ENCODE data around the gene ANKRD6.

Gene ANKRD6

DNA sequence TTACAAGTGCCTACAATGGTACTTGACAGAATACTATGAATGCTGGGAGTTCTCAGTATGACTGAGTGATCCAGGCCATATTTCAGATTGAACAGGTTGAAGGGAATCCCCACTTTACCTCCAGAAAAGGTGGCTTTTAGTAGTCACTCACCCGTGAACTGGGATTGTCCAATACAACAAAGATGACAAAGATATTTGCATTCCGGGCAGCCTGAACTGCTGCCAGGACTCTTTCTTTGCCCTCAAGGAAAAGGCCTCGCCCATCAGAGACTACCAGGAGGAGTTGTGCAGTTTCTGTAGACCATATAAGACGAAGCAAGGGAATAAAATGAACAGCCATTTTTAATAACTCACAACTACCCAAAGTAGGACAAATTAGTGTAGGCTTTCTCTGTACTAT lies 211.9 kb downstream of the ANKRD6 start:
- H3K4me1 ChIP-seq (ENCODE audit: control insufficient read depth in 5 of 5, insufficient read depth in 5 of 5, low read length in 5 of 5) = no peaks in the 10 kb centered on the region
- H3K27ac ChIP-seq (ENCODE audit: low read depth, low read length) = no peak overlapping the region
- no peaks in the 10 kb centered on the region for H3K27me3 ChIP-seq (ENCODE audit: control insufficient read depth in 5 of 5, insufficient read depth in 4 of 5, low read length in 5 of 5)
- H3K4me3 ChIP-seq (ENCODE audit: low read depth in 1 of 5, low read length in 5 of 5) = no peak overlapping the region
- H3K36me3 ChIP-seq (ENCODE audit: control insufficient read depth in 5 of 5, insufficient read depth in 5 of 5, low read length in 5 of 5) = peaks cover 45 to 58% (median 54%) of the 10 kb centered on the region in 5 donors
- H3K9me3 ChIP-seq (ENCODE audit: control insufficient read depth in 5 of 5, low read length in 5 of 5) = no peaks in the 10 kb centered on the region
- no peak overlapping the region for H3K9ac ChIP-seq (ENCODE audit: low read length in 5 of 5)

DNA sequence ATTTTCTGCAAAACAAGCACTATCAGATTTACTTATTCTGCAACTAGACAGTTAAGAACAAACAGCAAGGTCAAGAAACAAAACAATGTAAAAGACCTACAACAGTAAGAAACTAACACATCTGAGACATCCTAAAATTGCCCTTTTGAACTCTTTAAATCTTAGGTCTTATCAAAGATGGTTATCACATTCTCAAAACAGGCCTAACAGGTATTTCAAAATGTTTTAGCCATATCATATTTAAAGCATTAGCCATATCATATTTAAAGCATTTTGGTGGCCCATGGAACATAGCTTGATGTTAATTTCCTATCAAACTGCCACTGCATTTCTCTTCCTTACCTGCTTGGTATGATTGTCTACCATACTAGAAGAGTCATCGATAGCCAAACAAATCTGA lies 216.7 kb downstream of the ANKRD6 start:
- Histone ChIP-seq H3K4me3 (ENCODE audit: low read depth in 1 of 5, low read length in 5 of 5) (no peak overlapping the region), H3K36me3 (ENCODE audit: control insufficient read depth in 5 of 5, insufficient read depth in 5 of 5, low read length in 5 of 5) (peaks cover 46 to 78% (median 72%) of the 10 kb centered on the region in 5 donors), H3K9me3 (ENCODE audit: control insufficient read depth in 5 of 5, low read length in 5 of 5) (no peaks in the 10 kb centered on the region), H3K4me1 (ENCODE audit: control insufficient read depth in 5 of 5, insufficient read depth in 5 of 5, low read length in 5 of 5) (no peaks in the 10 kb centered on the region), H3K27me3 (ENCODE audit: control insufficient read depth in 5 of 5, insufficient read depth in 4 of 5, low read length in 5 of 5) (no peaks in the 10 kb centered on the region), H3K27ac (ENCODE audit: low read depth, low read length) (no peak overlapping the region), H3K9ac (ENCODE audit: low read length in 5 of 5) (no peak overlapping the region)

GRCh38 chr6:89650579-89650978 lies 217.6 kb downstream of the ANKRD6 start:
- no peak overlapping the region for H3K27ac ChIP-seq (ENCODE audit: low read depth, low read length)
- no peak overlapping the region for H3K4me3 ChIP-seq (ENCODE audit: low read depth in 1 of 5, low read length in 5 of 5)
- no peaks in the 10 kb centered on the region for H3K9me3 ChIP-seq (ENCODE audit: control insufficient read depth in 5 of 5, low read length in 5 of 5)
- peaks cover 50 to 80% (median 76%) of the 10 kb centered on the region in 5 donors for H3K36me3 ChIP-seq (ENCODE audit: control insufficient read depth in 5 of 5, insufficient read depth in 5 of 5, low read length in 5 of 5)
- H3K27me3 ChIP-seq (ENCODE audit: control insufficient read depth in 5 of 5, insufficient read depth in 4 of 5, low read length in 5 of 5) = no peaks in the 10 kb centered on the region
- no peaks in the 10 kb centered on the region for H3K4me1 ChIP-seq (ENCODE audit: control insufficient read depth in 5 of 5, insufficient read depth in 5 of 5, low read length in 5 of 5)
- H3K9ac ChIP-seq (ENCODE audit: low read length in 5 of 5) = no peak overlapping the region

DNA sequence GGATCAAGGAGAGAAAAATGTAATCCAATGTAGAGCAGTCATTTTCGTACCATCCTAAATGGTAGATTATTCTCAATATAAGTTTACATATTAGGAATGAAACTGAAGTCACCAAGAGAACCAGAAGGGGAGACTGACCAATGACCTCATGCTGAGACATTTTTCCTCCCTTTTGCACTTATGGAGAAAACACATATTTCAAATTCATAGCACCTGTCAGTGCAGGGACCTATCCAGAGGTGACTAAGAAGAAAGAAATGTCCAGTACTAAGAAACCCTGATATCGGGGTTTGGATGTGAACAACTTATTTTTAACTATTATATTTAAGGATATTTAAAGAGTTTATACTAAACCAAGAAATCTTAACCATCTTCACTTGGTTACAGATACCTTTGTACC lies 222.2 kb downstream of the ANKRD6 start:
- H3K4me3 ChIP-seq (ENCODE audit: low read depth in 1 of 5, low read length in 5 of 5) = no peak overlapping the region
- H3K27ac ChIP-seq (ENCODE audit: low read depth, low read length) = no peak overlapping the region
- peaks cover 46 to 86% (median 81%) of the 10 kb centered on the region in 5 donors for H3K36me3 ChIP-seq (ENCODE audit: control insufficient read depth in 5 of 5, insufficient read depth in 5 of 5, low read length in 5 of 5)
- no peaks in the 10 kb centered on the region for H3K9me3 ChIP-seq (ENCODE audit: control insufficient read depth in 5 of 5, low read length in 5 of 5)
- no peaks in the 10 kb centered on the region for H3K27me3 ChIP-seq (ENCODE audit: control insufficient read depth in 5 of 5, insufficient read depth in 4 of 5, low read length in 5 of 5)
- no peaks in the 10 kb centered on the region for H3K4me1 ChIP-seq (ENCODE audit: control insufficient read depth in 5 of 5, insufficient read depth in 5 of 5, low read length in 5 of 5)
- H3K9ac ChIP-seq (ENCODE audit: low read length in 5 of 5) = no peak overlapping the region

DNA sequence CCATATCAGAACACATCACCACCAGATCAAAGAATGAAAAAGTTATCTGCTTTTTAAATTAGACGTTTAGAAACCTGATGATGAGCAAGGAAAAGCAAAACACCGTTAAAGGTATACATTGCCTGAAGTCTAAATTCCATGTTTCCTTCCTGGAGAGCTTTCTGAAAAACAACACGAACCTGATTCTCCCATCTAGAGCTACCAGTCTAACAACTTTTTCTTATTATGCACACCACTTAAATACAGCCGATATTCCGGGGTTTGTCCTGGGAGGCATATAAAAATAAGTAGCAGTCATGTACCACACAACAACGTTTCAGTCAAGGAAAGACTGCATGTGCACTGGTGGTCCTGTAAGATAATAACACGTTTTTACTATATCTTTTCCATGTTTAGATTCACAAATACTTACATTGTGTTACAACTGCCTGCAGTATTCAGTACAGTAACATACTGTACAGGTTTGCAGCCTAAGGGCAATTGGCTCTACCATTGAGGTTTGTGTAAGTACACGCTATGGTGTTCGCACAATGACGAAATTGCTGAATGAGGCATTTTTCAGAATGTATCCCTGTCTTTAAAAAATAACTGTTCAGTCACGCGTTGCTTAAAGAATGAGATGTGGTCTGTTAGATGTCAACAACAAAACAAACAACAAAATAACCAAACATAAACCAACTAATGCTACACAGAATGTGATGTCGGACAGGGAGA lies 224.7 kb downstream of the ANKRD6 start:
- Histone ChIP-seq H3K27ac (ENCODE audit: low read depth, low read length) (no peak overlapping the region), H3K4me3 (ENCODE audit: low read depth in 1 of 5, low read length in 5 of 5) (no peak overlapping the region), H3K9me3 (ENCODE audit: control insufficient read depth in 5 of 5, low read length in 5 of 5) (no peaks in the 10 kb centered on the region), H3K4me1 (ENCODE audit: control insufficient read depth in 5 of 5, insufficient read depth in 5 of 5, low read length in 5 of 5) (no peaks in the 10 kb centered on the region), H3K36me3 (ENCODE audit: control insufficient read depth in 5 of 5, insufficient read depth in 5 of 5, low read length in 5 of 5) (peaks cover 60 to 90% (median 82%) of the 10 kb centered on the region in 5 donors), H3K9ac (ENCODE audit: low read length in 5 of 5) (no peak overlapping the region), H3K27me3 (ENCODE audit: control insufficient read depth in 5 of 5, insufficient read depth in 4 of 5, low read length in 5 of 5) (no peaks in the 10 kb centered on the region)

GRCh38 chr6:89660981-89661380 lies 228.0 kb downstream of the ANKRD6 start:
- Histone ChIP-seq H3K4me3 (ENCODE audit: low read depth in 1 of 5, low read length in 5 of 5) (no peak overlapping the region), H3K36me3 (ENCODE audit: control insufficient read depth in 5 of 5, insufficient read depth in 5 of 5, low read length in 5 of 5) (peaks cover 52 to 86% (median 73%) of the 10 kb centered on the region in 5 donors), H3K27ac (ENCODE audit: low read depth, low read length) (no peak overlapping the region), H3K9ac (ENCODE audit: low read length in 5 of 5) (no peak overlapping the region), H3K9me3 (ENCODE audit: control insufficient read depth in 5 of 5, low read length in 5 of 5) (no peaks in the 10 kb centered on the region), H3K4me1 (ENCODE audit: control insufficient read depth in 5 of 5, insufficient read depth in 5 of 5, low read length in 5 of 5) (no peaks in the 10 kb centered on the region), H3K27me3 (ENCODE audit: control insufficient read depth in 5 of 5, insufficient read depth in 4 of 5, low read length in 5 of 5) (no peaks in the 10 kb centered on the region)

- Histone ChIP-seq H3K27me3 (ENCODE audit: control insufficient read depth in 5 of 5, insufficient read depth in 4 of 5, low read length in 5 of 5) (no peaks in the 10 kb centered on the region), H3K27ac (ENCODE audit: low read depth, low read length) (no peak overlapping the region), H3K9me3 (ENCODE audit: control insufficient read depth in 5 of 5, low read length in 5 of 5) (no peaks in the 10 kb centered on the region), H3K4me1 (ENCODE audit: control insufficient read depth in 5 of 5, insufficient read depth in 5 of 5, low read length in 5 of 5) (no peaks in the 10 kb centered on the region), H3K9ac (ENCODE audit: low read length in 5 of 5) (no peak overlapping the region), H3K4me3 (ENCODE audit: low read depth in 1 of 5, low read length in 5 of 5) (no peak overlapping the region), H3K36me3 (ENCODE audit: control insufficient read depth in 5 of 5, insufficient read depth in 5 of 5, low read length in 5 of 5) (peaks cover 51 to 86% (median 73%) of the 10 kb centered on the region in 5 donors)
Observed at GRCh38 chr6:89661559-89661958, 228.6 kb downstream of the ANKRD6 start.

DNA sequence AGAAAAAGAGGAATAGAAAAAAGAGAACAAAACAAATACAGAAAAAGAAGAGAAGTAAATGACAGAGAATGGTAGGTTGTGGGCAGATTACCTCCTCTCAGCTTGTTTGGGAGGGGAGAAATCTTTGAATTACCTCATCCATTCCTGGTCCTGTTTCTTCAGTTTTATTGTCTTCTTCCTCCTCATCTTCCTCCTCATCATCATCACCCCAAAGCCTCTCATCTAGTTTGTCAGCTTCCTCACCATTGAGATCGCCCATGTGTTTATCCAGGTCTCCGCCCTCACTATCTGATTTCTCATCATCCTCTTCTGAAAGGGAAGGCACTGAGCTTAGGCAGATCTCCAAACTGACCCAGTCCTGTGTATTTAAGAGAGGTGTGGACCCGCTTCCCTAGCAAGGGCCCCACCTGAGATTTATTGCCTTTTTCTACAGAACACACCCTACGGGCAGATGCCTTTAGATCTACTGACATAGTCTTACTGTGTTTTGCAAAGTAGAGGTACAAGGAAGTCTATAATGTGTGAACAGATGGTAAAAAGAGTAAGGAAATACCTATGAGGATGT lies 229.8 kb downstream of the ANKRD6 start:
- H3K9ac ChIP-seq (ENCODE audit: low read length in 5 of 5) = no peak overlapping the region
- H3K27me3 ChIP-seq (ENCODE audit: control insufficient read depth in 5 of 5, insufficient read depth in 4 of 5, low read length in 5 of 5) = no peaks in the 10 kb centered on the region
- H3K36me3 ChIP-seq (ENCODE audit: control insufficient read depth in 5 of 5, insufficient read depth in 5 of 5, low read length in 5 of 5) = peaks cover 52 to 86% (median 64%) of the 10 kb centered on the region in 5 donors
- no peak overlapping the region for H3K27ac ChIP-seq (ENCODE audit: low read depth, low read length)
- H3K4me1 ChIP-seq (ENCODE audit: control insufficient read depth in 5 of 5, insufficient read depth in 5 of 5, low read length in 5 of 5) = no peaks in the 10 kb centered on the region
- H3K9me3 ChIP-seq (ENCODE audit: control insufficient read depth in 5 of 5, low read length in 5 of 5) = no peaks in the 10 kb centered on the region
- H3K4me3 ChIP-seq (ENCODE audit: low read depth in 1 of 5, low read length in 5 of 5) = no peak overlapping the region

- no peak overlapping the region for H3K9ac ChIP-seq (ENCODE audit: low read length in 5 of 5)
- no peaks in the 10 kb centered on the region for H3K27me3 ChIP-seq (ENCODE audit: control insufficient read depth in 5 of 5, insufficient read depth in 4 of 5, low read length in 5 of 5)
- H3K9me3 ChIP-seq (ENCODE audit: control insufficient read depth in 5 of 5, low read length in 5 of 5) = no peaks in the 10 kb centered on the region
- H3K36me3 ChIP-seq (ENCODE audit: control insufficient read depth in 5 of 5, insufficient read depth in 5 of 5, low read length in 5 of 5) = peaks cover 45 to 81% (median 54%) of the 10 kb centered on the region in 5 donors
- H3K4me1 ChIP-seq (ENCODE audit: control insufficient read depth in 5 of 5, insufficient read depth in 5 of 5, low read length in 5 of 5) = no peaks in the 10 kb centered on the region
- no peak overlapping the region for H3K27ac ChIP-seq (ENCODE audit: low read depth, low read length)
- no peak overlapping the region for H3K4me3 ChIP-seq (ENCODE audit: low read depth in 1 of 5, low read length in 5 of 5)
Observed at GRCh38 chr6:89667872-89668556, 235.1 kb downstream of the ANKRD6 start.

GRCh38 chr6:89669002-89669401 lies 236.1 kb downstream of the ANKRD6 start:
- no peaks in the 10 kb centered on the region for H3K9me3 ChIP-seq (ENCODE audit: control insufficient read depth in 5 of 5, low read length in 5 of 5)
- peaks cover 45 to 84% (median 55%) of the 10 kb centered on the region in 5 donors for H3K36me3 ChIP-seq (ENCODE audit: control insufficient read depth in 5 of 5, insufficient read depth in 5 of 5, low read length in 5 of 5)
- no peaks in the 10 kb centered on the region for H3K27me3 ChIP-seq (ENCODE audit: control insufficient read depth in 5 of 5, insufficient read depth in 4 of 5, low read length in 5 of 5)
- H3K4me3 ChIP-seq (ENCODE audit: low read depth in 1 of 5, low read length in 5 of 5) = no peak overlapping the region
- no peaks in the 10 kb centered on the region for H3K4me1 ChIP-seq (ENCODE audit: control insufficient read depth in 5 of 5, insufficient read depth in 5 of 5, low read length in 5 of 5)
- H3K27ac ChIP-seq (ENCODE audit: low read depth, low read length) = no peak overlapping the region
- H3K9ac ChIP-seq (ENCODE audit: low read length in 5 of 5) = no peak overlapping the region
